Measurements from ENCODE around the gene GLRX5. TPM values are rescaled to one million over a fixed set of nuclear protein-coding genes. Genes with fewer than 3 reads are reported as not detected.
A peak's percentile ranks its signal among the peaks of the same experiment; 100 is the strongest.

GLRX5 gene
- polyA plus RNA-seq, 1 experiment: 58.6 TPM

DNA sequence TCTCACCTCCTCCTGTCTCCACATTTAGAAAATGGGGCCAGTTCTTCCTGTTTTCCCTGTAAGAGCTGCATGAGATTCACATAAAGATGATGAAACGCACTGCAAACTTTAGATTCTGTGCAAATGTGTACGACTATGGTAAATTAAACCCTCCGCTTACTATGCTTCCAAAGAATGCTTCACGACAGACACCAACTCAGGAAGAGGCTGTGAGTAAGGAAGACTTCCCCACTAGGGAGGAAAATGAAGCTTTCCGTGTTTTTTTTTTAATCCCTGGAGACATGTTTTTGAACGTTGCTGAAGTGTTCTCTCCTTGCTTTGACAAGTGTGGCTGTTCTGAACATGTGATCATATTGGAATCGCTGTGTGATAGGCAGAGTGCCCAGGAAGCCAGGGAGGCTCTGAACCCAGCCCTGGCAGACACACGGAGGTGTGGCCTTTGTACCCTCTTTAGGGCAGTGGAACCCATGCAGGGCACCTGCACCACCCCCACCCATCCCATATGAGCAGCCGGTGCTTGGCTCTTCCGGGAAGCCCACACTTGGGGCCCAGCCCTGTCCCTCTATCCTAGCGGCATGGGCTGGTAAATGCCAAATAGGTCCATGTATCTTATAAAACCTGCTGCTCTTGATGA, 10.9 kb upstream of the GLRX5 start:
- Histone ChIP-seq H3K27me3 (ENCODE audit: control insufficient read depth, insufficient read depth, low read length) (no peaks in the 10 kb centered on the region), H3K9me3 (ENCODE audit: control insufficient read depth, insufficient read depth, low read length) (no peaks in the 10 kb centered on the region), H3K27ac (ENCODE audit: low read depth, low read length) (peak overlapping the region; percentile 98), H3K4me3 (ENCODE audit: low read depth, low read length) (no peak overlapping the region; the same call in 1 of the 2 replicates)
- ChIA-PET POLR2A (interaction anchor here (1.0 to 1.3 kb wide), 5 partner anchors 9 to 41 kb away, joined by 3 to 6 read pairs (median 4); partner anchors contain the start of gene GLRX5), CTCF (interaction anchor here (0.7 to 10.5 kb wide), 6 partner anchors 23 to 575 kb away, joined by 3 to 145 read pairs (median 4); no protein-coding TSS in a partner anchor)
- DNase-seq (ENCODE audit: low read depth, low spot score): peak; percentile 68
- TF ChIP-seq, protein P1, sequence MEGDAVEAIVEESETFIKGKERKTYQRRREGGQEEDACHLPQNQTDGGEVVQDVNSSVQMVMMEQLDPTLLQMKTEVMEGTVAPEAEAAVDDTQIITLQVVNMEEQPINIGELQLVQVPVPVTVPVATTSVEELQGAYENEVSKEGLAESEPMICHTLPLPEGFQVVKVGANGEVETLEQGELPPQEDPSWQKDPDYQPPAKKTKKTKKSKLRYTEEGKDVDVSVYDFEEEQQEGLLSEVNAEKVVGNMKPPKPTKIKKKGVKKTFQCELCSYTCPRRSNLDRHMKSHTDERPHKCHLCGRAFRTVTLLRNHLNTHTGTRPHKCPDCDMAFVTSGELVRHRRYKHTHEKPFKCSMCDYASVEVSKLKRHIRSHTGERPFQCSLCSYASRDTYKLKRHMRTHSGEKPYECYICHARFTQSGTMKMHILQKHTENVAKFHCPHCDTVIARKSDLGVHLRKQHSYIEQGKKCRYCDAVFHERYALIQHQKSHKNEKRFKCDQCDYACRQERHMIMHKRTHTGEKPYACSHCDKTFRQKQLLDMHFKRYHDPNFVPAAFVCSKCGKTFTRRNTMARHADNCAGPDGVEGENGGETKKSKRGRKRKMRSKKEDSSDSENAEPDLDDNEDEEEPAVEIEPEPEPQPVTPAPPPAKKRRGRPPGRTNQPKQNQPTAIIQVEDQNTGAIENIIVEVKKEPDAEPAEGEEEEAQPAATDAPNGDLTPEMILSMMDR (IDR thresholded peaks at IDR 0.05; ENCODE audit: low read depth, low read length): peak; percentile 24; the same call in 1 of the 2 replicates

DNA sequence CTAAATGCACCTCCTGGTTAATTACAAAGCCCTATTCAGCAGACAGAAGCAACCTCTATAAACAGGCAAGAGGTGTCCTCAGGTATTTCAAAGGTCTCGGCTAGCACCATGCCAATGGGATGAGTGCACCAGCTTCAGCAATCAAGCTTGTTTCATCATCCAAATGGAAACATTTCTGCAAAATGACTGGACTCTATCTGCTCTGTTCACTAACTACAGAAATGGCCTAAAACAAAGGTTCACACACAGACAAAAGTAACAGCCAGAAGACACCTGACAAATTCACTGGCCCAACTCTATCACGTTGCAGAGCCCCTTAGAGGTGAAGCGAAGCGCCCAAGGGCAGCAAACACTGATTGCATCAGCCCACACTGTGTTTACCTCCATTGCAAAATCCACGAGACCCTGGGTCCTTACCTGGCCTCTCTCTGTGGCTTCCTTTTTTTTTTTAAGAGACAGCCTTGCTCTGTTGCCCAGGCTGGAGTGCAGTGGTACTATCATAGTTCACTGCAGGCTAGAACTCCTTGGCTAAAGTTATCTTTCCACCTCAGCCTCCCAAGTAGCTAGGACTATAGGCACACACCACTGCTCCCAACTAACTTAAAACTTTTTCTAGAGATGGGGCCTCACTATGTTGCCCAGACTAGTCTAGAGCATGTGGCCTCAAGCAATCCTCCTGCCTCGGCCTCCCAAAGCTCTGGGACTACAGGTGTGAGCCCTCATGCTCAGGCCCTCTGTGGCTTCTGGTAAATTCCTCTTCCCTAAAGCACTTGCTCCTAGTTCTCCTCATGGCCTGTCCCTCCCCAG, 9.9 kb upstream of the GLRX5 start:
- CTCF ChIA-PET: interaction anchor here (1.1 to 10.5 kb wide), 3 partner anchors 82 to 574 kb away, joined by 3 to 145 read pairs (median 31); no protein-coding TSS in a partner anchor
- H3K27ac ChIP-seq (ENCODE audit: low read depth, low read length): peak overlapping the region; percentile 98
- no peak for DNase-seq (ENCODE audit: low read depth, low spot score)
- POLR2A ChIA-PET: no interaction called here
- no peaks in the 10 kb centered on the region for H3K9me3 ChIP-seq (ENCODE audit: control insufficient read depth, insufficient read depth, low read length)
- H3K27me3 ChIP-seq (ENCODE audit: control insufficient read depth, insufficient read depth, low read length): no peaks in the 10 kb centered on the region
- no peak overlapping the region for H3K4me3 ChIP-seq (ENCODE audit: low read depth, low read length)
- TF ChIP-seq, protein P1 (IDR thresholded peaks at IDR 0.05; ENCODE audit: low read depth, low read length): no peak

GRCh38 chr14:95525999-95526398, 8.9 kb upstream of the GLRX5 start:
- Histone ChIP-seq H3K27me3 (ENCODE audit: control insufficient read depth, insufficient read depth, low read length) (no peaks in the 10 kb centered on the region), H3K4me3 (ENCODE audit: low read depth, low read length) (no peak overlapping the region), H3K27ac (ENCODE audit: low read depth, low read length) (no peak overlapping the region), H3K9me3 (ENCODE audit: control insufficient read depth, insufficient read depth, low read length) (no peaks in the 10 kb centered on the region)
- no peak for DNase-seq (ENCODE audit: low read depth, low spot score)
- ChIA-PET POLR2A (interaction anchor here (0.8 kb wide), 1 partner anchor 8 kb away, joined by 3 read pairs; no protein-coding TSS in a partner anchor), CTCF (interaction anchor here (1.2 to 10.5 kb wide), 13 partner anchors 8 to 836 kb away, joined by 4 to 145 read pairs (median 13); partner anchors contain the start of gene SYNE3)
- TF ChIP-seq, protein P1 (IDR thresholded peaks at IDR 0.05; ENCODE audit: low read depth, low read length): no peak

DNA sequence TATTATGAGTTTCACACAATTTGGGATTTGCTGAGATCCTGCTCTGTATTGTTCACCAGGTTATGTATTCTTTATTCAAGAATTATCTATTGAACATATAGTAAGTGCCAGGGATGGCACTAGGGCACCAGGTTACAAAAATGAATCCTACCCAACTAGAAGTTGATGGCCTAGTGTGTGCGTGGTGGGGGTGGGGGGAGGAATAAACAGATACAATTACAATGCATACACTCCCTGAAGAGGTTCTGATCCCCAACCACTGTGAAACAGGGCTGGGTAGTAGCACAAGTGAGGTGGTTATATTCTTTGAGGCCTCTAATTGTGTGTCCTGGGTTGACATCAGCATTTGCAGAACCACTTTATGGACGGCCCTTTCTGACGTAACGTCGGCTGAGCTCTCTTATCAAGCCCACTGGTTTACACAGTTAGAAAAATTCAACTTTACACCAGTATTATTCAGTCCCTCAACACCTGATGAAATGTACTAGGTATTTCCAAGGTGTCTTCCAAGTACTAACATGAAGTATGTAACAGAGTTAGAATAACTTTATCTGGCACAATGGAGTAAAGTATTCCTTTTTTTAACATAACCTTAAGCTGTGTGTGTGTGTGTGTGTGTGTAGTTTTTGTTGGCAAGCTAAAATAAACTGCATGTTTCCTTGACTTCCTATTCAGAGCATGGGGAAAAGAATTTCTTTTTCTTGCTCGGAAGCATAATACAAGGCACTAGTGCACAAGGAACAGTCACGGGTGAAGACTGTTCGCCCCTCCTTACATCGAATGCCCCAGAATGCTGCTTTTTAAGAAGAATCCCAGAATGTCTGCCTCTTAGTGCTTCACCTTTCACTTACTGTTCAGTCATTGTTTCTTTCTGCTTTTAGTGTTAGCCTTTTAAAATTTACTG, 8.1 kb upstream of the GLRX5 start:
- TF ChIP-seq, protein P1 (IDR thresholded peaks at IDR 0.05; ENCODE audit: low read depth, low read length): no peak
- CTCF ChIA-PET: interaction anchor here (0.6 to 10.5 kb wide), 45 partner anchors 8 to 934 kb away, joined by 3 to 145 read pairs (median 7); partner anchors contain the start of gene SYNE3
- H3K27ac ChIP-seq (ENCODE audit: low read depth, low read length): peak overlapping the region; percentile 77
- no peaks in the 10 kb centered on the region for H3K9me3 ChIP-seq (ENCODE audit: control insufficient read depth, insufficient read depth, low read length)
- no peaks in the 10 kb centered on the region for H3K27me3 ChIP-seq (ENCODE audit: control insufficient read depth, insufficient read depth, low read length)
- H3K4me3 ChIP-seq (ENCODE audit: low read depth, low read length): 0 out of 2 replicates have a peak overlapping the region, but pooled peaks have one; percentile 17
- POLR2A ChIA-PET: interaction anchor here (0.7 to 1.9 kb wide), 3 partner anchors 7 to 84 kb away, joined by 3 to 7 read pairs (median 4); no protein-coding TSS in a partner anchor
- DNase-seq (ENCODE audit: low read depth, low spot score): no peak

All from AG04450 (cell line).